ENCODE data around the gene SFTA2.
"Not testable (repeated sequence)": the region's sequence is repeated elsewhere in the genome, so short reads cannot be mapped to it uniquely, and the experiment has no call there.

SFTA2 gene

DNA sequence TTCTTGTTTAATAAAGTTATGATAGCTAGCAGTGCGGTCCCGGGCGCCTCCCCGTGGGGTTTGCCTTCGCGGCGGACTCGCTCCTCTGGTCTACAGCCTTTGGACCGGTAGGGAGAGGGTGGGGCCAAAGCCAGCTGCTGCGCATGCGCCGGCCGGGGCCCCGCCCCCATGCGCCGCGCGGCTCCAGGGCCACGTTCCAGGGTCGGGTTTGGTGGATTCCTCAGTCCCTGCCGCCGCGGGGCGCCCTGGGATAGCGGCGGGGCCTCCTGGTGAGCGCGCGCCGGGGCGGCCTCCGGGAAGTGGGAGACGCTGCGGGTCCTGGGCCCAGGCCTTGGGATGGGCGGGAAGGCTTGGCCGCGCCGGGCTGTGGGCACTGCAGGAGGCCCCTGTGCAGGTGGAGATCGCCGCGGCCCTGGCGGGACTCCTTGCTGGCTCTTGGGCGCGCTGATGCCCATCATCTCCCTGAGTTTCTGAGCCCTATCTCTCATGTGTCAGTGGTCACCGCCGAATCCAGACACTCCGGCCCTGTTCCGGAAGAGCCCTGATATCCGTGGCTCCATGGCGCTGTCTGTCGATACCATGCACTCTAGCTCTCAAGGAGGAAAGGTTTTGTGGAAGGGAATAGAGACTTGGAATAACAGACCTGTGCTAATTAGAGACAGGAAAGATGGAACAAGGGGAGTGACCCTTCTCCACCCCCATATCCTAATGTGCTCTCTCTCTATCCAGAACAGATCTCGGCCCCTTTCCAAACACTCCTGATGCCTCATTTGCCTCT is 17.7 kb downstream of the SFTA2 start, which contains the start of gene VARS2:
VARS2 (plus strand) TSS at position 163 of the 778 bp plus-strand sequence; CDS start at position 762, 599 bp downstream.
- peaks cover 18% of the 10 kb centered on the region for H3K4me1 ChIP-seq (ENCODE audit: control insufficient read depth, insufficient read depth, low read depth, low read length)

DNA sequence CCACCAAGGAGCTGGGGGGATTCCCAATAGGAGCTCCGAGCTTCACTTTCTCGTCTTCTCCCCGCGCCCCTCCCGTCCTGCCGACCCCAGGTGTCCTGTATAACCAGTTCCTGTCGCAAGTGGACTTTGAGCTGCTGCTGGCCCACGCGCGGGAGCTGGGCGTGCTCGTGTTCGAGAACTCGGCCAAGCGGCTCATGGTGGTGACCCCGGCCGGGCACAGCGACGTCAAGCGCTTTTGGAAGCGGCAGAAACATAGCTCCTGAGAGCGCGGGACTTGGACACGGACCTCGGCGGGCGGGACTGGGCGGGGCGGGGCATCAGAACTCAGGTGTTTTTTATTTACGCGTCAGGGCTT is 18.3 kb downstream of the SFTA2 start:
- H2BK15ac ChIP-seq (ENCODE audit: low read depth, poor library complexity, severe bottlenecking) = peak overlapping the region; percentile 60
- H3K4me2 ChIP-seq (ENCODE audit: low read length, poor library complexity, severe bottlenecking) = peak overlapping the region; percentile 75
- H2BK12ac ChIP-seq (ENCODE audit: low read length in 2 of 2) = no peak overlapping the region
- H2BK120ac ChIP-seq (ENCODE audit: low read depth, low read length) = peak overlapping the region; percentile 21
- H3K18ac ChIP-seq (ENCODE audit: low read depth in 1 of 2, low read length in 2 of 2) = no peak overlapping the region
- peak overlapping the region; percentile 83 for H4K91ac ChIP-seq (ENCODE audit: low read length)
- no peak overlapping the region for H2AK5ac ChIP-seq (ENCODE audit: low read length, severe bottlenecking)
- H3K4me1 ChIP-seq (ENCODE audit: control insufficient read depth, insufficient read depth, low read depth, low read length) = peaks cover 23% of the 10 kb centered on the region
- no peak overlapping the region for H3K23ac ChIP-seq (ENCODE audit: low read length in 2 of 2)
- H3K9ac ChIP-seq (ENCODE audit: low read length) = peak overlapping the region; percentile 90
- no peaks in the 10 kb centered on the region for H3K27me3 ChIP-seq (ENCODE audit: control insufficient read depth in 1 of 2, insufficient read depth in 1 of 2, low read length in 2 of 2)
- peaks cover 49 to 63% of the 10 kb centered on the region in 2 experiments for H3K36me3 ChIP-seq (ENCODE audit: control insufficient read depth in 1 of 2, insufficient read depth in 2 of 2, low read depth in 1 of 2, low read length in 2 of 2)
- WGBS = 33% methylated on average over 23 of the region's 31 CpGs
- peak overlapping the region; percentile 61 to 83 for H3K4me3 ChIP-seq (ENCODE audit: insufficient read depth in 1 of 2, low read depth in 1 of 2, low read length in 2 of 2)
- peak overlapping the region in 1 of 2 experiments; percentile 12 for H3K4ac ChIP-seq (ENCODE audit: low read depth in 1 of 2, low read length in 2 of 2)
- H2AFZ ChIP-seq (ENCODE audit: low read depth, low read length) = peak overlapping the region; percentile 56
- H3K79me1 ChIP-seq (replicated peaks; ENCODE audit: low read length, poor library complexity, severe bottlenecking) = peaks cover 26% of the 10 kb centered on the region
- no peak for DNase-seq
- peak overlapping the region; percentile 47 for H4K8ac ChIP-seq (ENCODE audit: low read length)
- H3K27ac ChIP-seq (ENCODE audit: low read length, poor library complexity, severe bottlenecking) = no peak overlapping the region
- H3K9me3 ChIP-seq (ENCODE audit: control insufficient read depth, low read length) = no peaks in the 10 kb centered on the region
- no peak overlapping the region for H2BK5ac ChIP-seq (ENCODE audit: low read depth, low read length, poor library complexity, severe bottlenecking)
- H3K14ac ChIP-seq (ENCODE audit: low read length in 2 of 2) = no peak overlapping the region

More for the DNA sequence above, 17.7 kb downstream of the SFTA2 start, which contains the start of gene VARS2:
- Histone ChIP-seq H3K9me3 (ENCODE audit: control insufficient read depth, low read length) (no peaks in the 10 kb centered on the region), H3K27ac (ENCODE audit: low read length, poor library complexity, severe bottlenecking) (peak within 1 kb of the TSS; percentile 67), H3K4ac (ENCODE audit: low read depth in 1 of 2, low read length in 2 of 2) (peak within 1 kb of the TSS; percentile 60 to 88), H2BK120ac (ENCODE audit: low read depth, low read length) (peak within 1 kb of the TSS; percentile 21), H3K36me3 (ENCODE audit: control insufficient read depth in 1 of 2, insufficient read depth in 2 of 2, low read depth in 1 of 2, low read length in 2 of 2) (peaks cover 54 to 65% of the 10 kb centered on the region in 2 experiments), H3K9ac (ENCODE audit: low read length) (peak within 1 kb of the TSS; percentile 90), H3K4me2 (ENCODE audit: low read length, poor library complexity, severe bottlenecking) (peak within 1 kb of the TSS; percentile 75), H2BK15ac (ENCODE audit: low read depth, poor library complexity, severe bottlenecking) (peak within 1 kb of the TSS; percentile 98), H4K91ac (ENCODE audit: low read length) (peak within 1 kb of the TSS; percentile 83), H3K14ac (ENCODE audit: low read length in 2 of 2) (peak within 1 kb of the TSS in 1 of 2 experiments; percentile 1), H2BK5ac (ENCODE audit: low read depth, low read length, poor library complexity, severe bottlenecking) (no peak within 1 kb of the TSS), H2AK5ac (ENCODE audit: low read length, severe bottlenecking) (peak within 1 kb of the TSS; percentile 53), H3K4me3 (ENCODE audit: insufficient read depth in 1 of 2, low read depth in 1 of 2, low read length in 2 of 2) (peak within 1 kb of the TSS; percentile 61 to 83), H2AFZ (ENCODE audit: low read depth, low read length) (peak within 1 kb of the TSS; percentile 91), H3K23ac (ENCODE audit: low read length in 2 of 2) (no peak within 1 kb of the TSS), H3K18ac (ENCODE audit: low read depth in 1 of 2, low read length in 2 of 2) (peak within 1 kb of the TSS; percentile 81 to 90), H4K8ac (ENCODE audit: low read length) (peak within 1 kb of the TSS; percentile 94), H3K27me3 (ENCODE audit: control insufficient read depth in 1 of 2, insufficient read depth in 1 of 2, low read length in 2 of 2) (no peaks in the 10 kb centered on the region), H3K79me1 (replicated peaks; ENCODE audit: low read length, poor library complexity, severe bottlenecking) (peaks cover 24% of the 10 kb centered on the region), H2BK12ac (ENCODE audit: low read length in 2 of 2) (peak within 1 kb of the TSS in 1 of 2 experiments; percentile 7)
- WGBS = 3% methylated on average over 52 of the region's 52 CpGs
- peak; percentile 87 for DNase-seq

DNA sequence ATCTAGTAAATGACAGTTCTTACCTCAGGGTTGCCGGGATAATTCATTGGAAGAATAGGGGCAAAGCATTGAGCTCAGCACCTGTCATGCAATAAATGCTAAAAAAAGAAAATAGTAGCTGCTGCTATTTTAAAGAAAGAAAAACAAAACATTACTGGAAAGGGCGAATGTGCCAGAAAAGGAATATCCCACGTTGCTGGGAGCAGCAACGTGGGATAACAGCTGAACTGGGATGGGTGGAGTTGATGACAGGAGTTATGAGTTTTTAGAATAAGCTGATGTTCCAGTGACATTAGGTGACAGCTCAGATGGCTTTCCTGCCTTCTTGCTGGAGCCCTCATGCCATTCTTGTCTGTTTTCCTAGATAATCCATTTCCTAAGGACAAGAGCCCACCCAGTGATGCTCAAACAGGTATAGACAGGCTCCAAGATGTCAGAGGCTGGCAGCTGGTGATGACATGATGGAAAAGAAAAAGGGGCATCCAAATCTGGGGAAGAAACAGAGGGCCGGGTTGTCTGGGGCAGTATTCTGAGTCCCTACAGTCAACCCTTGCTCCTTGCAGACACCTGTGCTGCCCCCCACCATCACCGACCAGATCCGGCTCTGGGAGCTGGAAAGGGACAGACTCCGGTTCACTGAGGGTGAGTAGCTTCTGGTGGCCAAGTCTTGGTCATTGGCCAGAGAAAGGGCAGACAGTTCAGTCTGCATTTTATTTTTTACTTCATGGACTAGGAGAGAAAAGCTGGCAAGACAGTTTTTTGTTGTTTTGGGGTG is 19.0 kb downstream of the SFTA2 start:
- H3K18ac ChIP-seq (ENCODE audit: low read depth in 1 of 2, low read length in 2 of 2) = no peak overlapping the region
- H2BK5ac ChIP-seq (ENCODE audit: low read depth, low read length, poor library complexity, severe bottlenecking) = no peak overlapping the region
- no peak overlapping the region for H3K27ac ChIP-seq (ENCODE audit: low read length, poor library complexity, severe bottlenecking)
- no peaks in the 10 kb centered on the region for H3K9me3 ChIP-seq (ENCODE audit: control insufficient read depth, low read length)
- no peaks in the 10 kb centered on the region for H3K27me3 ChIP-seq (ENCODE audit: control insufficient read depth in 1 of 2, insufficient read depth in 1 of 2, low read length in 2 of 2)
- no peak overlapping the region for H3K14ac ChIP-seq (ENCODE audit: low read length in 2 of 2)
- H4K8ac ChIP-seq (ENCODE audit: low read length) = no peak overlapping the region
- H3K79me1 ChIP-seq (replicated peaks; ENCODE audit: low read length, poor library complexity, severe bottlenecking) = peaks cover 25% of the 10 kb centered on the region
- peaks cover 23% of the 10 kb centered on the region for H3K4me1 ChIP-seq (ENCODE audit: control insufficient read depth, insufficient read depth, low read depth, low read length)
- no peak overlapping the region for H3K23ac ChIP-seq (ENCODE audit: low read length in 2 of 2)
- H2AFZ ChIP-seq (ENCODE audit: low read depth, low read length) = no peak overlapping the region
- DNase-seq = no peak
- H3K4me3 ChIP-seq (ENCODE audit: insufficient read depth in 1 of 2, low read depth in 1 of 2, low read length in 2 of 2) = no peak overlapping the region
- no peak overlapping the region for H2BK15ac ChIP-seq (ENCODE audit: low read depth, poor library complexity, severe bottlenecking)
- 92% methylated on average over 8 of the region's 8 CpGs for WGBS
- peak overlapping the region; percentile 90 for H3K9ac ChIP-seq (ENCODE audit: low read length)
- no peak overlapping the region for H2BK120ac ChIP-seq (ENCODE audit: low read depth, low read length)
- H4K91ac ChIP-seq (ENCODE audit: low read length) = no peak overlapping the region
- H2AK5ac ChIP-seq (ENCODE audit: low read length, severe bottlenecking) = no peak overlapping the region
- no peak overlapping the region for H3K4me2 ChIP-seq (ENCODE audit: low read length, poor library complexity, severe bottlenecking)
- H2BK12ac ChIP-seq (ENCODE audit: low read length in 2 of 2) = no peak overlapping the region
- H3K4ac ChIP-seq (ENCODE audit: low read depth in 1 of 2, low read length in 2 of 2) = no peak overlapping the region
- peaks cover 48 to 57% of the 10 kb centered on the region in 2 experiments for H3K36me3 ChIP-seq (ENCODE audit: control insufficient read depth in 1 of 2, insufficient read depth in 2 of 2, low read depth in 1 of 2, low read length in 2 of 2)

DNA sequence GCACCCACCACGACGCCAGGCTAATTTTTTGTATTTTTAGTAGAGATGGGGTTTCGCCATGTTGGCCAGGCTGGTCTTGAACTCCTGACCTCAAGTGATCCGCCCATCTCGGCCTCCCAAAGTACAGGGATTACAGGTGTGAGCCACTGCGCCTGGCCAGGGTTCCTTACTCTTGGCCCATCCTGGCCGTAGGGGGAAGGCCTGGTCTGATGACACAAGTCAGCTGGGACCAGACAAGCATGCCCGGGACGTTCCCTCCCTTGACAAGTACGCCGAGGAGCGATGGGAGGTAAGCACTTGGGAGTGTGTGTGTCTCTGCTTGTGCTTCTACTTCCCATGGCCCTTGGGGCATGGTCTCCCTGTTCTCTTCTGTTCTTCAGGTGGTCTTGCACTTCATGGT is 21.5 kb downstream of the SFTA2 start:
- Histone ChIP-seq H3K36me3 (ENCODE audit: control insufficient read depth in 1 of 2, insufficient read depth in 2 of 2, low read depth in 1 of 2, low read length in 2 of 2) (peaks cover 32 to 40% of the 10 kb centered on the region in 2 experiments), H3K4me1 (ENCODE audit: control insufficient read depth, insufficient read depth, low read depth, low read length) (peaks cover 22% of the 10 kb centered on the region), H3K79me1 (replicated peaks; ENCODE audit: low read length, poor library complexity, severe bottlenecking) (peaks cover 13% of the 10 kb centered on the region)
- not testable (repeated sequence) for H2BK5ac ChIP-seq (ENCODE audit: low read depth, low read length, poor library complexity, severe bottlenecking); H3K27me3 ChIP-seq (ENCODE audit: control insufficient read depth in 1 of 2, insufficient read depth in 1 of 2, low read length in 2 of 2); H3K4me2 ChIP-seq (ENCODE audit: low read length, poor library complexity, severe bottlenecking); H3K18ac ChIP-seq (ENCODE audit: low read depth in 1 of 2, low read length in 2 of 2); H4K8ac ChIP-seq (ENCODE audit: low read length); H2AFZ ChIP-seq (ENCODE audit: low read depth, low read length); H3K27ac ChIP-seq (ENCODE audit: low read length, poor library complexity, severe bottlenecking); H2AK5ac ChIP-seq (ENCODE audit: low read length, severe bottlenecking); H3K14ac ChIP-seq (ENCODE audit: low read length in 2 of 2); DNase-seq; H2BK120ac ChIP-seq (ENCODE audit: low read depth, low read length); H3K9me3 ChIP-seq (ENCODE audit: control insufficient read depth, low read length); H2BK12ac ChIP-seq (ENCODE audit: low read length in 2 of 2); H2BK15ac ChIP-seq (ENCODE audit: low read depth, poor library complexity, severe bottlenecking); H3K9ac ChIP-seq (ENCODE audit: low read length); H3K4ac ChIP-seq (ENCODE audit: low read depth in 1 of 2, low read length in 2 of 2); H3K23ac ChIP-seq (ENCODE audit: low read length in 2 of 2); H4K91ac ChIP-seq (ENCODE audit: low read length); H3K4me3 ChIP-seq (ENCODE audit: insufficient read depth in 1 of 2, low read depth in 1 of 2, low read length in 2 of 2)
- 97% methylated on average over 12 of the region's 12 CpGs for WGBS

All from mesenchymal stem cell (in vitro differentiated cells and primary cell).